ENCODE results near the gene F12. TPM values are rescaled to one million over a fixed set of nuclear protein-coding genes. Genes with fewer than 3 reads are reported as not detected.
"Not testable (repeated sequence)": the region's sequence is repeated elsewhere in the genome, so short reads cannot be mapped to it uniquely, and the experiment has no call there.

Gene F12
- total and polyA plus RNA-seq, 2 experiments from 2014 or later = 4.6 to 5.0 TPM

DNA sequence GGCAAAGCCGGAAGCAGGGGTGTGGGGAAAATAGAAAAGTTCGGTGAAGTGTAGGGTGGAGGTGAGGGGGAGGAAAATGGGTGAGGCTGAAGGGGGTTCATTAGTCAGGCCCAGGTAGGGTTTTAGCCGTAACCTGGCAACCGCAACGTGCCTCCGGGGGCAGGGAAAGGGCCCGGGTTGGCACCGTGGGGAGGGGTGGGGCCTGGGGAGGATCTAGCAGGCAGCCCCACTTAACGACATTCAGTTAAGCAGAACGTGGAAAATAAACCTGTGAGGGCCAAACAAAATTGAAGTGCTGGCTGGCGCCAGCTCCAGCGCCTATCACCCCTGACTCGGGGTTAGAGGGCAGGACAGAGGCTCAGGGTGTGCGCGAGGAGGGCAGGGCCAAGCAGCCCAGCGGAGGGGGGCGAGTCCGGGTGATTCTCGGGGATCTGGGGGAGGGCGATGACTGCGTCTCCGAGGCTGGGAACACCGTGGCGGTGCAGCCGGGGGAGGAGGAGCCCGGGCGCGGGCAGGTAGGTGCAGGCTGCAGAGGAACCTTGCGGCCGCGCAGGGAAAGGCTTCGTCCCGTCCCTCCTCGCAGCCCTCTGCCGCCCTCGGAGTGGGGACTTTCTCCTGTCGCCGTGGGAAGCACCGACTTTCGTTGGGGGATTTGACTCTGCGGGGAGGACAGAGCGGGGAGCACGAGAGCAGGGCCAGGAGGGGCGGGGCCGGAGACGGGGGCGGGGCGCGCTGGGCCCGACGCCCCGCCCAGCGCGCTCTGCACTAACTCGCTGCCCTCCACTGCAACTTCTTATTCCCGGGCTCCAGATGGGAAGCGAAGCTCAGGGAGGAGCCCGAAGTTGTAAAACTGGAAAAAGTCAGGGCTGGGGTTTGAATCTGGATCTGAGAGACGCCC, 46.5 kb downstream of the F12 start:
- peak overlapping the region; percentile 20 for H3K4me3 ChIP-seq
- H3K27ac ChIP-seq = peak overlapping the region; percentile 76
- TF ChIP-seq, protein P1, sequence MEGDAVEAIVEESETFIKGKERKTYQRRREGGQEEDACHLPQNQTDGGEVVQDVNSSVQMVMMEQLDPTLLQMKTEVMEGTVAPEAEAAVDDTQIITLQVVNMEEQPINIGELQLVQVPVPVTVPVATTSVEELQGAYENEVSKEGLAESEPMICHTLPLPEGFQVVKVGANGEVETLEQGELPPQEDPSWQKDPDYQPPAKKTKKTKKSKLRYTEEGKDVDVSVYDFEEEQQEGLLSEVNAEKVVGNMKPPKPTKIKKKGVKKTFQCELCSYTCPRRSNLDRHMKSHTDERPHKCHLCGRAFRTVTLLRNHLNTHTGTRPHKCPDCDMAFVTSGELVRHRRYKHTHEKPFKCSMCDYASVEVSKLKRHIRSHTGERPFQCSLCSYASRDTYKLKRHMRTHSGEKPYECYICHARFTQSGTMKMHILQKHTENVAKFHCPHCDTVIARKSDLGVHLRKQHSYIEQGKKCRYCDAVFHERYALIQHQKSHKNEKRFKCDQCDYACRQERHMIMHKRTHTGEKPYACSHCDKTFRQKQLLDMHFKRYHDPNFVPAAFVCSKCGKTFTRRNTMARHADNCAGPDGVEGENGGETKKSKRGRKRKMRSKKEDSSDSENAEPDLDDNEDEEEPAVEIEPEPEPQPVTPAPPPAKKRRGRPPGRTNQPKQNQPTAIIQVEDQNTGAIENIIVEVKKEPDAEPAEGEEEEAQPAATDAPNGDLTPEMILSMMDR (IDR thresholded peaks at IDR 0.05; ENCODE audit: low read depth, low read length) = no peak
- peaks cover 43% of the 10 kb centered on the region for H3K4me1 ChIP-seq (ENCODE audit: low read depth)
- no peaks in the 10 kb centered on the region for H3K36me3 ChIP-seq
- no peaks in the 10 kb centered on the region for H3K9me3 ChIP-seq (ENCODE audit: low read depth)
- no peaks in the 10 kb centered on the region for H3K27me3 ChIP-seq
- peak; percentile 54 to 79 for DNase-seq (ENCODE audit: low read depth in 1 of 2, low spot score in 1 of 2)

- Histone ChIP-seq H3K27me3 (no peaks in the 10 kb centered on the region), H3K36me3 (no peaks in the 10 kb centered on the region), H3K27ac (peak overlapping the region; percentile 76), H3K9me3 (ENCODE audit: low read depth) (no peaks in the 10 kb centered on the region), H3K4me1 (ENCODE audit: low read depth) (peaks cover 40% of the 10 kb centered on the region), H3K4me3 (no peak overlapping the region)
- TF ChIP-seq, protein P1 (IDR thresholded peaks at IDR 0.05; ENCODE audit: low read depth, low read length) = no peak
- no peak for DNase-seq (ENCODE audit: low read depth in 1 of 2, low spot score in 1 of 2)
Observed at GRCh38 chr5:177362292-177362609, 47.1 kb downstream of the F12 start.

- TF ChIP-seq, protein P1 (IDR thresholded peaks at IDR 0.05; ENCODE audit: low read depth, low read length) = no peak
- Histone ChIP-seq H3K27me3 (no peaks in the 10 kb centered on the region), H3K36me3 (no peaks in the 10 kb centered on the region), H3K27ac (peak overlapping the region; percentile 76), H3K4me3 (no peak overlapping the region), H3K9me3 (ENCODE audit: low read depth) (no peaks in the 10 kb centered on the region), H3K4me1 (ENCODE audit: low read depth) (peaks cover 38% of the 10 kb centered on the region)
- DNase-seq (ENCODE audit: low read depth in 1 of 2, low spot score in 1 of 2) = no peak
Observed at GRCh38 chr5:177361418-177362291, 47.7 kb downstream of the F12 start.

- DNase-seq (ENCODE audit: low read depth in 1 of 2, low spot score in 1 of 2); H3K27me3 ChIP-seq; H3K4me3 ChIP-seq; H3K9me3 ChIP-seq (ENCODE audit: low read depth); H3K36me3 ChIP-seq; H3K27ac ChIP-seq: not testable (repeated sequence)
- H3K4me1 ChIP-seq (ENCODE audit: low read depth) = peaks cover 29% of the 10 kb centered on the region
Observed at GRCh38 chr5:177360740-177361139, 48.6 kb downstream of the F12 start.

DNA sequence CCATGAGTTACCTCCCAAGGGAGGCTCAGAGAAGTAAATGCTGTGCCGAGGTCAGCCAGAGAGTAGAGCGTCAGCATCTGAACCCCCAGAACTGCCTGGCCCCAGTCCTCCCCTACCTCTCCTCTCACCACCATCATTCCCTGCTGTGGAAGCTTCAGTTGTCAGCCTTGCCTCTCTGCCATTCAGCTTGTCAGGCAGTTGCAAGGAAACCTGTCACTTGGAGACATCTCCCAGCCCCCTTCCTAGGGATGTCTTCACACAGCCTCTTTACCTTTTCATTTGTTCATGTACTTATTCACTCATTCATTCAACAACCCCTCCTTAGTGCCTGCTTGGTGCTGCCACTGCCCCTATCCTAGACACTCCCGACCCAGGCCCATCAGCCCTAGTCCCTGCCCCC, 49.5 kb downstream of the F12 start:
- H3K4me3 ChIP-seq = no peak overlapping the region
- peak overlapping the region; percentile 76 for H3K27ac ChIP-seq
- no peaks in the 10 kb centered on the region for H3K36me3 ChIP-seq
- no peaks in the 10 kb centered on the region for H3K27me3 ChIP-seq
- TF ChIP-seq, protein P1 (IDR thresholded peaks at IDR 0.05; ENCODE audit: low read depth, low read length) = no peak
- no peak for DNase-seq (ENCODE audit: low read depth in 1 of 2, low spot score in 1 of 2)
- H3K9me3 ChIP-seq (ENCODE audit: low read depth) = no peaks in the 10 kb centered on the region
- peaks cover 25% of the 10 kb centered on the region for H3K4me1 ChIP-seq (ENCODE audit: low read depth)

Data from cardiac muscle cell (in vitro differentiated cells and primary cell).